Heart left ventricle (tissue), 16 donors: ENCODE data around the gene ROBO1. TPM values are rescaled to one million over a fixed set of nuclear protein-coding genes. Genes with fewer than 3 reads are reported as not detected.

Source experiments
- ATAC-seq, 4 donors: fragments of 200-7000 bp; cut with Tn5 transposase; one replicate each; pipeline ENCODE4 v1.9.1; 2020 to 2022; ENCODE audit warnings: moderate library complexity in 4 of 4, mild to moderate bottlenecking in 3 of 4, moderate number of reproducible peaks in 1 of 4
- DNase-seq, 5 donors: peaks; one replicate each; pipeline ENCODE4 v3.0.0-alpha.2; 2020
- H3K27ac ChIP-seq, 12 donors: fragments of 200-600 bp; sonication (generic) in 4 of 12; one replicate each; pipeline versions ENCODE4 v1.5.0 to v1.8.0; 2016 to 2022; ENCODE audit warnings: mild to moderate bottlenecking in 2 of 12
- H3K27me3 ChIP-seq, 9 donors: fragments of 200-600 bp; sonication (generic) in 2 of 9; one replicate each; pipeline versions ENCODE4 v1.5.1 to v1.8.0; 2016 to 2022; ENCODE audit warnings: mild to moderate bottlenecking in 3 of 9
- H3K36me3 ChIP-seq, 9 donors: fragments of 200-600 bp; sonication (generic) in 2 of 9; one replicate each; pipeline versions ENCODE4 v1.5.0 to v1.8.0; 2018 to 2022; ENCODE audit warnings: mild to moderate bottlenecking in 2 of 9
- H3K4me1 ChIP-seq, 12 donors: fragments of 200-600 bp; sonication (generic) in 4 of 12; one replicate each; pipeline versions ENCODE4 v1.5.0 to v1.8.0; 2016 to 2022; ENCODE audit warnings: mild to moderate bottlenecking in 3 of 12
- H3K4me3 ChIP-seq, 12 donors: fragments of 200-600 bp; sonication (generic) in 4 of 12; one replicate each; pipeline versions ENCODE4 v1.5.0 to v1.8.0; 2017 to 2022; ENCODE audit warnings: mild to moderate bottlenecking in 9 of 12, moderate library complexity in 4 of 12
- H3K9me3 ChIP-seq, 12 donors: fragments of 200-600 bp; sonication (generic) in 4 of 12; one replicate each; pipeline versions ENCODE4 v1.5.0 to v1.8.0; 2016 to 2022; ENCODE audit warnings: mild to moderate bottlenecking in 1 of 12
- CTCF ChIP-seq, 12 donors: fragments of 200-600 bp; sonication (generic) in 4 of 12; IDR thresholded peaks; one replicate each; pipeline versions ENCODE4 v1.5.0 to v1.8.0; 2018 to 2022; ENCODE audit warnings: antibody characterized with exemption in 12 of 12, mild to moderate bottlenecking in 5 of 12
- POLR2A ChIP-seq, 2 donors: fragments of 450-650 bp; IDR thresholded peaks; one replicate each; pipeline ENCODE4 v1.6.1; 2017; ENCODE audit warnings: antibody characterized with exemption in 2 of 2, mild to moderate bottlenecking in 2 of 2, moderate library complexity in 2 of 2
- WGBS, 4 donors: extraction: QIAGEN DNeasy Blood & Tissue Kit in 2 of 4; methylation state at CpG; one replicate each; pipeline versions ENCODE4 v1.1.5 to v1.1.7; 2013 to 2018; 5-methylcytosine and 5-hydroxymethylcytosine counted together
- intact Hi-C, 10 donors: fragments of 100-400 bp; cut with DNase I; formaldehyde crosslinking; loops; one replicate each; pipeline versions ENCODE4 v1.11.1 to v1.14.2; 2022
- polyA plus RNA-seq, 2 donors: library from polyadenylated mRNA; stranded (reverse); fragments of 200-250 nt; gene quantifications; one replicate each; pipeline ENCODE4 v1.2.3, GENCODE V29; 2013
- total RNA-seq, 9 donors: library from RNA; depleted of rRNA in 2 of 9; stranded (reverse); fragments of >200 nt in 2 of 9; fragmentation: NEBNext Ultra II Directional in 3 of 9; extraction: Animal tissue kit (Norgen Biotek cat#: 25700) in 3 of 9; gene quantifications; one replicate each; pipeline versions ENCODE4 v1.1.0 to v1.2.4, GENCODE V29; 2016 to 2023
- donor health status: ischemic (EF 13 %, LVEDD 7.1; RV severe dilation, severe dysfunction).
- donor health status: healthy with polysubstance abuse.
- donor health status: DM: no; HTN: yes; CAD: no.
- donor health status: DM: no; HTN: no; CAD: no.
- donor health status: ischemic (EF 25% LVEDD 6.9; RV normal size, moderate dysfunction).
- donor health status: ischemic (EF 25% LVEDD 5.7; RV mildly dilated, moderate dysfunction).
- donor health status: healthy.
- donor health status: DM: yes; HTN: yes; CAD: no.
- donor health status: ischemic (EF 35%, LVEDD 5.7; RV mildly dilated, moderate dysfunction).
- donor health status: nonischemic (EF 11% LVEDD 7.7; RV severe dilation, severe dysfunction).
- donor health status: DM: yes; HTN: yes; CAD: no.
- donor health status: PGD.
- donor health status: ischemic (EF 29% LVEDD 5.4; RV normal size, mild dysfunction).
- donor health status: nonischemic (EF 23%, LVEDD 6.1; RV moderate dilation, normal function).

The ROBO1 gene
- total and polyA plus RNA-seq, 11 donors, result 1.4 to 14.8 (median 5.7) TPM

- ATAC-seq (no peak), DNase-seq (no peak)
- 87 to 92% (median 90%) methylated on average over 2 of the region's 2 CpGs for WGBS, 4 donors
- Histone ChIP-seq H3K27ac (no peak overlapping the region), H3K4me1 (peaks cover 0 to 13% (median 0%) of the 10 kb centered on the region in 12 donors), H3K9me3 (no peaks in the 10 kb centered on the region), H3K36me3 (no peaks in the 10 kb centered on the region), H3K4me3 (no peak overlapping the region), H3K27me3 (no peaks in the 10 kb centered on the region)
- intact Hi-C loops, result loop anchor here in 1 of 10 donors (10.0 kb wide), 1 partner anchor 141 kb away; no protein-coding TSS in a partner anchor
- no peak for TF ChIP-seq CTCF (IDR thresholded peaks at IDR 0.05)
- no peak for TF ChIP-seq POLR2A (IDR thresholded peaks at IDR 0.05)
These were observed 894.2 kb downstream of the ROBO1 start for GRCh38 chr3:78873641-78874040.

GRCh38 chr3:78872195-78872594 is 895.6 kb downstream of the ROBO1 start:
- intact Hi-C loops, result loop anchor here in 1 of 10 donors (10.0 kb wide), 1 partner anchor 143 kb away; no protein-coding TSS in a partner anchor
- no peak for TF ChIP-seq POLR2A (IDR thresholded peaks at IDR 0.05)
- TF ChIP-seq CTCF (IDR thresholded peaks at IDR 0.05), result no peak
- DNase-seq (peak in 1 of 5 donors; percentile 19), ATAC-seq (peak in 3 of 4 donors; percentile 53 to 59 (median 55))
- Histone ChIP-seq H3K36me3 (no peaks in the 10 kb centered on the region), H3K4me1 (peaks cover 0 to 13% (median 0%) of the 10 kb centered on the region in 12 donors), H3K9me3 (no peaks in the 10 kb centered on the region), H3K27me3 (no peaks in the 10 kb centered on the region), H3K4me3 (no peak overlapping the region), H3K27ac (no peak overlapping the region)
- WGBS, 4 donors, result 14 to 21% (median 17%) methylated on average over 3 of the region's 3 CpGs

- H3K4me1 ChIP-seq, result peaks cover 0 to 13% (median 0%) of the 10 kb centered on the region in 12 donors
- H3K27me3 ChIP-seq, result no peaks in the 10 kb centered on the region
- 93 to 97% (median 96%) methylated on average over 4 of the region's 4 CpGs for WGBS, 4 donors
- ATAC-seq (no peak), DNase-seq (no peak)
- H3K4me3 ChIP-seq, result no peak overlapping the region
- intact Hi-C loops, result loop anchor here in 1 of 10 donors (10.0 kb wide), 1 partner anchor 144 kb away; no protein-coding TSS in a partner anchor
- H3K27ac ChIP-seq, result no peak overlapping the region
- TF ChIP-seq CTCF (IDR thresholded peaks at IDR 0.05) (no peak), POLR2A (IDR thresholded peaks at IDR 0.05) (no peak)
- H3K9me3 ChIP-seq, result no peaks in the 10 kb centered on the region
- H3K36me3 ChIP-seq, result no peaks in the 10 kb centered on the region
These were observed 896.8 kb downstream of the ROBO1 start for GRCh38 chr3:78871048-78871447.

GRCh38 chr3:78870484-78870883 is 897.3 kb downstream of the ROBO1 start:
- no peak for ATAC-seq
- Histone ChIP-seq H3K9me3 (no peaks in the 10 kb centered on the region), H3K4me1 (peaks cover 0 to 13% (median 0%) of the 10 kb centered on the region in 12 donors), H3K27me3 (no peaks in the 10 kb centered on the region), H3K4me3 (no peak overlapping the region), H3K27ac (no peak overlapping the region), H3K36me3 (no peaks in the 10 kb centered on the region)
- DNase-seq, result no peak
- WGBS, 4 donors, result 89 to 96% (median 93%) methylated on average over 3 of the region's 3 CpGs
- TF ChIP-seq CTCF (IDR thresholded peaks at IDR 0.05) (no peak), POLR2A (IDR thresholded peaks at IDR 0.05) (no peak)
- intact Hi-C loops, result loop anchor here in 1 of 10 donors (10.0 kb wide), 1 partner anchor 144 kb away; no protein-coding TSS in a partner anchor
